Spleen (tissue), 7 donors: Measurements from ENCODE around the gene EMX1.

Experiments used
- CTCF ChIP-seq, 11 experiments: fragments of 200-600 bp in 7 of 11; fragments of 450-650 bp in 4 of 11; sonication (generic) in 4 of 11; IDR thresholded peaks in 8 of 11; conservative IDR thresholded peaks in 3 of 11; 1 replicate in 7 of 11; 2 replicates in 4 of 11; pipeline versions ENCODE4 v1.4.0 to v1.8.0; 2016 to 2021; ENCODE audit warnings: antibody characterized with exemption in 11 of 11, inconsistent platforms in 4 of 11, mild to moderate bottlenecking in 1 of 11
- POLR2A ChIP-seq, 3 donors: fragments of 450-650 bp; IDR thresholded peaks; one replicate each; pipeline ENCODE4 v1.5.1; 2017; ENCODE audit warnings: antibody characterized with exemption in 3 of 3, mild to moderate bottlenecking in 1 of 3
- POLR2AphosphoS5 ChIP-seq, 3 donors: sonication (generic); formaldehyde crosslinking; IDR thresholded peaks; one replicate each; pipeline ENCODE4 v1.5.1; 2017; ENCODE audit warnings: antibody characterized with exemption in 3 of 3
- donor health status: DM: no; HTN: no; CAD: no; lungs with moderate emphysema.
- donor health status: DM: no; HTN: no; CAD: no.
- donor health status: DM: no; HTN: no; CAD: no.

- no peak for TF ChIP-seq CTCF (IDR thresholded peaks at IDR 0.05 in 8 of 11, conservative IDR thresholded peaks at IDR 0.05 in 3 of 11)
- no peak for TF ChIP-seq POLR2A (IDR thresholded peaks at IDR 0.05)
- TF ChIP-seq POLR2AphosphoS5 (IDR thresholded peaks at IDR 0.05), result no peak
These were observed 17.0 kb upstream of the EMX1 start for GRCh38 chr2:72900191-72900825.
